SK-N-SH treated with all-trans-retinoic acid at 6 μM for 48 hours (cell line): ENCODE results near the gene CLIP3.

Source experiments
- BACH2 ChIP-seq: fragments of 250-450 bp; sonication (Bioruptor Pico); IDR thresholded peaks from 2 replicates; pipeline ENCODE4 v1.9.0; 2021; ENCODE audit warnings: mild to moderate bottlenecking, borderline replicate concordance
- CREB5 ChIP-seq: fragments of 250-450 bp; sonication (Bioruptor Pico); IDR thresholded peaks from 2 replicates; pipeline ENCODE4 v1.5.1; 2020; ENCODE audit warnings: low read depth, mild to moderate bottlenecking, moderate library complexity
- PATZ1 ChIP-seq: fragments of 250-450 bp; sonication (Bioruptor Pico); IDR thresholded peaks from 2 replicates; pipeline ENCODE4 v1.8.0; 2020; ENCODE audit warnings: mild to moderate bottlenecking, moderate library complexity, borderline replicate concordance
- ZC3H10 ChIP-seq: fragments of 250-450 bp; sonication (Bioruptor Pico); IDR thresholded peaks from 2 replicates; pipeline ENCODE4 v1.5.1; 2021; ENCODE audit warnings: mild to moderate bottlenecking, moderate library complexity
- ZFP3 ChIP-seq: fragments of 250-450 bp; sonication (Bioruptor Pico); IDR thresholded peaks from 2 replicates; pipeline ENCODE4 v1.5.0; 2020; ENCODE audit warnings: mild to moderate bottlenecking, moderate library complexity
- ZNF70 ChIP-seq: fragments of 450-650 bp; formaldehyde crosslinking; IDR thresholded peaks from 2 replicates; pipeline ENCODE4 v1.5.0; 2020; ENCODE audit warnings: mild to moderate bottlenecking, moderate library complexity
- TF ChIP-seq, protein P1 (sequence below): fragments of 250-450 bp; sonication (Bioruptor Pico); IDR thresholded peaks from 2 replicates; pipeline ENCODE4 v1.5.0; 2020; ENCODE audit warnings: mild to moderate bottlenecking, moderate library complexity
- TF ChIP-seq, protein P2 (sequence below): fragments of 250-450 bp; sonication (Bioruptor Pico); IDR thresholded peaks from 2 replicates; pipeline ENCODE4 v1.5.1; 2021; ENCODE audit warnings: mild to moderate bottlenecking, moderate library complexity

- TF ChIP-seq ZC3H10 (CRISPR knock-in tag) (no peak), CREB5 (no peak), BACH2 (CRISPR knock-in tag) (no peak), ZNF70 (CRISPR knock-in tag) (no peak), PATZ1 (CRISPR knock-in tag) (no peak), ZFP3 (CRISPR knock-in tag) (no peak)
- TF ChIP-seq, protein P1, sequence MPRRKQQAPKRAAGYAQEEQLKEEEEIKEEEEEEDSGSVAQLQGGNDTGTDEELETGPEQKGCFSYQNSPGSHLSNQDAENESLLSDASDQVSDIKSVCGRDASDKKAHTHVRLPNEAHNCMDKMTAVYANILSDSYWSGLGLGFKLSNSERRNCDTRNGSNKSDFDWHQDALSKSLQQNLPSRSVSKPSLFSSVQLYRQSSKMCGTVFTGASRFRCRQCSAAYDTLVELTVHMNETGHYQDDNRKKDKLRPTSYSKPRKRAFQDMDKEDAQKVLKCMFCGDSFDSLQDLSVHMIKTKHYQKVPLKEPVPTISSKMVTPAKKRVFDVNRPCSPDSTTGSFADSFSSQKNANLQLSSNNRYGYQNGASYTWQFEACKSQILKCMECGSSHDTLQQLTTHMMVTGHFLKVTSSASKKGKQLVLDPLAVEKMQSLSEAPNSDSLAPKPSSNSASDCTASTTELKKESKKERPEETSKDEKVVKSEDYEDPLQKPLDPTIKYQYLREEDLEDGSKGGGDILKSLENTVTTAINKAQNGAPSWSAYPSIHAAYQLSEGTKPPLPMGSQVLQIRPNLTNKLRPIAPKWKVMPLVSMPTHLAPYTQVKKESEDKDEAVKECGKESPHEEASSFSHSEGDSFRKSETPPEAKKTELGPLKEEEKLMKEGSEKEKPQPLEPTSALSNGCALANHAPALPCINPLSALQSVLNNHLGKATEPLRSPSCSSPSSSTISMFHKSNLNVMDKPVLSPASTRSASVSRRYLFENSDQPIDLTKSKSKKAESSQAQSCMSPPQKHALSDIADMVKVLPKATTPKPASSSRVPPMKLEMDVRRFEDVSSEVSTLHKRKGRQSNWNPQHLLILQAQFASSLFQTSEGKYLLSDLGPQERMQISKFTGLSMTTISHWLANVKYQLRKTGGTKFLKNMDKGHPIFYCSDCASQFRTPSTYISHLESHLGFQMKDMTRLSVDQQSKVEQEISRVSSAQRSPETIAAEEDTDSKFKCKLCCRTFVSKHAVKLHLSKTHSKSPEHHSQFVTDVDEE (CRISPR knock-in tag): no peak
- TF ChIP-seq, protein P2, sequence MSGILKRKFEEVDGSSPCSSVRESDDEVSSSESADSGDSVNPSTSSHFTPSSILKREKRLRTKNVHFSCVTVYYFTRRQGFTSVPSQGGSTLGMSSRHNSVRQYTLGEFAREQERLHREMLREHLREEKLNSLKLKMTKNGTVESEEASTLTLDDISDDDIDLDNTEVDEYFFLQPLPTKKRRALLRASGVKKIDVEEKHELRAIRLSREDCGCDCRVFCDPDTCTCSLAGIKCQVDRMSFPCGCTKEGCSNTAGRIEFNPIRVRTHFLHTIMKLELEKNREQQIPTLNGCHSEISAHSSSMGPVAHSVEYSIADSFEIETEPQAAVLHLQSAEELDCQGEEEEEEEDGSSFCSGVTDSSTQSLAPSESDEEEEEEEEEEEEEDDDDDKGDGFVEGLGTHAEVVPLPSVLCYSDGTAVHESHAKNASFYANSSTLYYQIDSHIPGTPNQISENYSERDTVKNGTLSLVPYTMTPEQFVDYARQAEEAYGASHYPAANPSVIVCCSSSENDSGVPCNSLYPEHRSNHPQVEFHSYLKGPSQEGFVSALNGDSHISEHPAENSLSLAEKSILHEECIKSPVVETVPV (CRISPR knock-in tag): no peak
These were observed 46.8 kb upstream of the CLIP3 start for GRCh38 chr19:36079389-36079945.
